ENCODE results near the gene RYR1.
"Not testable (repeated sequence)": the region's sequence is repeated elsewhere in the genome, so short reads cannot be mapped to it uniquely, and the experiment has no call there.

RYR1 gene

DNA sequence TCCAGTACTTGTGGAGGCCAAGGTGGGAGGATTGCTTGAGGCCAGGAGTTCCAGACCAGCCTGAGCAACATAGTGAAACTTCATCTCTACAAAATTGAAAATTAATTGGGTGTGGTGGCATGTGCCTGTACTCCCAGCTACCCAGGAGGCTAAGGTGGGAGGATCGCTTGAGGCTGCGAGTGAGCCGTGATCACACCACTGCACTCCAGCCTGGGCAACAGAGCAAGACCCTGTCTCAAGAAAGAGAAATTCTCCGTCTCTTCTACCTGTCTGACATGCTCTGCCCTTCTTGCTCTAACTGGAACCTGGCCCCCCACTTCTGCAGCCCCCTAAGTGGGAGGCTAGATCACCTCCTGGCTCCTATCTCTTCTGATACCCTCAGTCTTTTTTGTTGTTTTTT is 192.9 kb downstream of the RYR1 start:
- no peak for DNase-seq

DNA sequence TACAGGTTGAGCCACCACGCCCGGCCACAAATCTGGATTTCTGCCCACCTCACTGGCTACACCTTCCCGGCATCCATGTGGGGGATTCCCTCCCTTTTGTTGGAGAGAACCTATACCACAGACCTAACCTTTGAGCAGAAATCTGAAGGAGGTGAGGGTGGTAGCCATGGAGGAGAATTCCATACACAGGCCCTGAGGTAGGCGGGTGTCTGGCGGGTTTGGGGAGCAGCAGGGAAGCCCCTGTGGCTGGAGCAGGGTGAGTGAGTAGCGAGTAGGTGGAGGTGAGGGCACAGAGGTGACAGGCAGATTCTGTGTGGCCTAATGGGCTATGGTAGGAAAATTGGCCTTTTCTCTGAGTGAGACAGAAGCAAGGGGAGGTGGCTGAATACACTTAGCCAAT is 196.1 kb downstream of the RYR1 start:
- no peak for DNase-seq

GRCh38 chr19:38631301-38631700 is 197.8 kb downstream of the RYR1 start:
- DNase-seq = not testable (repeated sequence)

DNA sequence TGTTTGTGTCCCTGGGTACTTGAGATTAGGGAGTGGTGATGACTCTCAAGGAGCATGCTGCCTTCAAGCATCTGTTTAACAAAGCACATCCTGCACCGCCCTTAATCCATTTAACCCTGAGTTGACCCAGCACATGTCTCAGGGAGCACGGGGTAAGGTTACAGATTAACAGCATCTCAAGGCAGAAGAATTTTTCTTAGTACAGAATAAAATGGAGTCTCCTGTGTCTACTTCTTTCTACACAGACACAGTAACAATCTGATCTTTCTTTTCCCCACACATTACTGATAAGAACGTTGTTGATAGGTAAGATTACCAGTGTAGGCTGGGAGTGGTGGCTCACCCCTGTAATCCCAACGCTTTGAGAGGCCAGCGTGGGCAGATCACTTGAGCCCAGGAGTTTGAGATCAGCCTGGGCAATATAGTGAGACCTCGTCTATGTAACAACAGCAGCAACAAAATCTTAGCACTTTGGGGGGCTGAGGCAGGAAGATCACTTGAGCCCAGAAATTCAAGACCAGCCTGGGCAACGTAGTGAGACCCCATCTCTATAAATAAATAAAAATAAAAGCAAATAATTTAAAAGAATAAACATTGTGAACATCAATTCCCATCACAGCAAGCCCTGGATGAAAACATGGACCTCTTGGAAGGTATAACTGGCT is 198.5 kb downstream of the RYR1 start:
- DNase-seq = not testable (repeated sequence)

- DNase-seq = no peak
Observed at GRCh38 chr19:38632476-38633213, 199.2 kb downstream of the RYR1 start.

DNA sequence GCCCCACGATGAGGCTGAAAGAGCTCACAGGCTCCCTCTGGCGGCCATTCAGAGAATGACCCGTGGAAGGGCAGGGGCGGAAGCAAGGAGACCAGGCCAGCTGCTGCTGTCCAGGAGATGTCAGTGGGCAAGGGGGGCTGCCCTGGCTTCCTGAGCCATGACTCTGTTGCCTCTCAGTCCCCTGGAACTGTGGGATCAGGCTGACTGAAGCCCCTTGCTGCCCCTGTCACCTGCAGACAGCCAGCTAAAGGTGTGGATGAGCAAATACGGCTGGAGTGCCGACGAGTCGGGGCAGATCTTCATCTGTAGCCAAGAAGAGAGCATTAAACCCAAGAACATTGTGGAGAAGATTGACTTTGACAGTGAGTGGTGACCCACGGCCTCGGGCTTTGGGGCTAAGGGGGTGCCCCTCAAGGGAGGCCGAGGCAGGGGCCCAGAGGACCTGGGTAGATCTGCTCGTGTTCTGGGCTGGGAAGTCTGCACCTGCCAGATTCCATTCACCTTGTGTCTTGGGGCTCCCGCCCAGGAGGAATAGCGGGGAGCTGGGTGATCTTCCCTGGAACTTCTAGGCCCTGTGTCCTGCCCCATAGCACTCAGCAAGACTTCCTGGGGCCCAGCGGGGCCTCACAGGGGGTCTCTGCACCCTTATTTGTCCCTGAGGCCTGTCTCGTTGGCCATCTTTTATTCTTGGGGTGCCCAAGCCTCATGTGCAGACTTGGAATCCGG is 201.4 kb downstream of the RYR1 start:
- DNase-seq = peak; percentile 73

DNA sequence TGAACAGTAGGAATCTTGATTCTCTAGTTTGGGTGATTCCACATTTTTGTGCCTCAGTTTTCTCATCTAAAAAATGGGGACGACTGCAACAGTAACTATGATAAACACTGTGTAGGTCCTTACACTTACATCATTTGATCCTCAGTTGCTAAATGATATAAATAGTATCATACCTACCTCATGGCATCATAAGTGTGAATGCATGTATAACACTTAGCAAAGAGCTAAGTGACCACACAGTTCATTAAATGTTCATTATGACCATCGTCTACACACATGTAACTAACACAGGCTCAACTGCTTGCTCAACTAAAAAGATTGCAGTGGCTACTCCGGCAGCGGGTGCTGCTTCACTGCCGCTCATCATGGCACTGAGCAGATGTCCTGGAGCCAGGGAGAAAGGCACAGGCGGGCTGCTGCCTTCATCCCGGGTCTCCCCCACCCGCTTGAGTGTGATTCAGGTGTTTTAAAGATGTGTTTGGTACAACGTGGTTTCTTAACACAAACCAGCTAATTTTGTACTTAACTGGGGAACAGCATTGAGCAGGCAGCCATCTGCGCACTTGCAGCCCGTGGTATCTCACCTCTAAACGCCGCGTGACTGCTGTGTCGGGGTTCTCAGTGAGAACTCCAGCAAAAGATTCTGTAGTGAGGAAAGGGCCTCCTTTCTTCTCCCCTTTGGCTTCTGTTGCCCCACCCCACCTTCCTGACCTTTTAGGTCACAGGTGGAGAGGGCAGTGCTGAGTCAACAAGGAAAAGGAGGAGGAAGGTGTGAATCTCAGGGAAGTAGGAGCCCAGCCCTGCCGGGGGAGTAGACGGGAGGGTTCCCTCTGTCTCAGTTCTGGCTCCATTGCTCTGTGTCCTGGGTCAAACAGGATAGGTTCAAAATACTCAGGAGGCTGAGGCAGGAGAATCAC is 202.2 kb downstream of the RYR1 start:
- no peak for DNase-seq

All from activated CD8-positive, alpha-beta memory T cell treated with anti-CD3 and anti-CD28 coated beads, Interleukin-2, amount 50 U/mL, for 4 hours (primary cell).